HG03095 (cell line): ENCODE results near the gene NUP210.

Experiments
- ATAC-seq: cut with Tn5 transposase; IDR thresholded peaks from one replicate; pipeline ENCODE4 v1.9.1; 2021; ENCODE audit warnings: moderate library complexity; ENCODE audit not compliant: unreplicated experiment

NUP210 gene

GRCh38 chr3:13353506-13353905, 66.6 kb downstream of the NUP210 start:
- ATAC-seq: no peak

GRCh38 chr3:13352621-13353131, 67.4 kb downstream of the NUP210 start:
- ATAC-seq: no peak

GRCh38 chr3:13349823-13350222, 70.3 kb downstream of the NUP210 start:
- no peak for ATAC-seq

- ATAC-seq: no peak
These were observed 71.3 kb downstream of the NUP210 start for GRCh38 chr3:13348661-13349396.

- ATAC-seq: no peak
These were observed 72.0 kb downstream of the NUP210 start for GRCh38 chr3:13348100-13348499.

GRCh38 chr3:13347390-13347950, 72.7 kb downstream of the NUP210 start:
- no peak for ATAC-seq

GRCh38 chr3:13346481-13347389, 73.4 kb downstream of the NUP210 start:
- ATAC-seq: no peak

GRCh38 chr3:13345772-13346171, 74.3 kb downstream of the NUP210 start:
- ATAC-seq: no peak

GRCh38 chr3:13345284-13345683, 74.8 kb downstream of the NUP210 start:
- no peak for ATAC-seq

- ATAC-seq: no peak
These were observed 75.5 kb downstream of the NUP210 start for GRCh38 chr3:13344663-13345062.

- no peak for ATAC-seq
These were observed 76.5 kb downstream of the NUP210 start for GRCh38 chr3:13343601-13344000.

- ATAC-seq: no peak
These were observed 78.8 kb downstream of the NUP210 start for GRCh38 chr3:13341229-13341905.

- no peak for ATAC-seq
These were observed 80.3 kb downstream of the NUP210 start for GRCh38 chr3:13339833-13340232.

- ATAC-seq: no peak
These were observed 81.1 kb downstream of the NUP210 start for GRCh38 chr3:13338996-13339395.

GRCh38 chr3:13338231-13338630, 81.9 kb downstream of the NUP210 start:
- no peak for ATAC-seq

GRCh38 chr3:13336592-13336991, 83.5 kb downstream of the NUP210 start:
- ATAC-seq: no peak

GRCh38 chr3:13335503-13335902, 84.6 kb downstream of the NUP210 start:
- no peak for ATAC-seq

GRCh38 chr3:13335059-13335458, 85.1 kb downstream of the NUP210 start:
- ATAC-seq: no peak

- no peak for ATAC-seq
These were observed 86.8 kb downstream of the NUP210 start for GRCh38 chr3:13333236-13333897.

- ATAC-seq: no peak
These were observed 87.4 kb downstream of the NUP210 start for GRCh38 chr3:13332740-13333139.
